NT2/D1 (cell line): Measurements from ENCODE around the gene APLNR.

ENCODE experiments used
- SUZ12 ChIP-seq: IDR thresholded peaks from 2 replicates; pipeline ENCODE4 v1.6.1; 2011; ENCODE audit not compliant: insufficient read length, insufficient read depth; ENCODE audit errors: extremely low read depth
- YY1 ChIP-seq: IDR thresholded peaks from 2 replicates; pipeline ENCODE4 v1.6.1; 2011; ENCODE audit not compliant: insufficient read length, insufficient read depth
- ZNF274 ChIP-seq: IDR thresholded peaks from 2 replicates; pipeline ENCODE4 v1.6.1; 2011; ENCODE audit warnings: mild to moderate bottlenecking, low read depth, low read length

DNA sequence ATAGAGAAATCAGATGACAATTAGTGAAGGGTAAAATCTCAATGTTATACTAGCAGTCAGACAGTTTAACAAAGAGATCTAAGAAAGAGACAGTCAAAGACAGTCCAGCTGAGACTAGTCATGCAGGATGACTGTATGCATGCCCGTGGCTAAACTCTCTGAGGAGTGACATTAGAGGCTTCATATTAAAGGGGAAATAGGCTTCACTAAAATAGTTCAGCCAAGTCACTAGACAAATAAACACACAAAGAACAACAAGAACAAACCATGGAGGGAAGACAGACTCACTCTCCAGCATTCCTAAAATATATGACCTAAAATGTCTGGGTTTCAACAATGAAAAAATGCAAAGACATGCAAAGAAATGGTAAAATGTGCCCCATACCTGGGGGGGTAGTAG lies 18.6 kb upstream of the APLNR start:
- TF ChIP-seq YY1, result no peak
- no peak for TF ChIP-seq ZNF274
- no peak for TF ChIP-seq SUZ12
